AG04450 (cell line): ENCODE measurements around the gene STIM1. TPM values are rescaled to one million over a fixed set of nuclear protein-coding genes. Genes with fewer than 3 reads are reported as not detected.
"Not testable (repeated sequence)": the region's sequence is repeated elsewhere in the genome, so short reads cannot be mapped to it uniquely, and the experiment has no call there.

Source experiments
- CTCF ChIA-PET: fragments of 300-600, 350-600 bp; formaldehyde crosslinking; extraction: SDS; loops from one replicate; lab custom pipeline; 2022; ENCODE audit warnings: antibody characterized with exemption, inconsistent platforms; lab: Charles Lee
- POLR2A ChIA-PET: fragments of 350-600 bp; formaldehyde crosslinking; extraction: SDS; loops from one replicate; lab custom pipeline; 2021; ENCODE audit warnings: antibody characterized with exemption, inconsistent platforms; lab: Yijun Ruan, JAX
- DNase-seq: peaks from one replicate; pipeline ENCODE4 v3.0.0-alpha.2; 2011; ENCODE audit warnings: low read depth, low spot score
- H3K27ac ChIP-seq: one replicate; pipeline ENCODE4 v1.5.1; 2012; ENCODE audit warnings: low read depth, low read length, control low read depth
- H3K27me3 ChIP-seq: one replicate; pipeline ENCODE4 v1.6.0; 2012; ENCODE audit warnings: low read length; ENCODE audit not compliant: control insufficient read depth, insufficient read depth
- H3K4me3 ChIP-seq: 2 replicates; pipeline ENCODE4 v1.5.1; 2011; ENCODE audit warnings: mild to moderate bottlenecking, low read depth, low read length, control low read depth
- H3K9me3 ChIP-seq: 2 replicates; pipeline ENCODE4 v1.5.1; 2012; ENCODE audit warnings: low read length; ENCODE audit not compliant: control insufficient read depth, insufficient read depth
- polyA plus RNA-seq: library from polyadenylated mRNA; depleted of rRNA; stranded (reverse); fragments of >200 nt; gene quantifications from 2 replicates; pipeline ENCODE4 v1.2.3, GENCODE V29; 2011
- TF ChIP-seq, protein P1 (sequence below): IDR thresholded peaks from 2 replicates; pipeline ENCODE4 v1.5.1; 2011; ENCODE audit warnings: low read depth, low read length, control low read depth, inconsistent platforms

The STIM1 gene
- polyA plus RNA-seq, 1 experiment, result 23.4 TPM

DNA sequence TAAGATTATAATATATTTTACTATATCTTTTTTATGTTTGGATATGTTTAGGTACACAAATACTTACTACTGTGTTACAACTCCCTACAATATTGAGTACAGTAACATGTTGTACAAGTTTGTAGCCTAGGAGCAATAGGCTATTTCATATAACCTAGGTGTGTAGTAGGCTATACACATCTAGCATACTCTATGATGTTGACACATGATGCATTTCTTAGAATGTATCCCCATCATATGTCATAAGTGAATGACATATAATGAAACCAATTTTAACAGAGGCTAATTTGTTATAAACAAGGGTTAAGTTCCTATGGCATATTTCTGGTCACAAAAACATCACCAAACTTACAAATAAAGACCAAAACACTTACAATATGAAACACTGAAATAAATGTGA lies 152.7 kb downstream of the STIM1 start:
- H3K4me3 ChIP-seq, result no peak overlapping the region
- POLR2A ChIA-PET, result no interaction called here
- no peak for DNase-seq
- CTCF ChIA-PET, result interaction anchor here (1.3 kb wide), 1 partner anchor 153 kb away, joined by 6 read pairs; the partner anchor contains the start of gene STIM1
- H3K27ac ChIP-seq, result no peak overlapping the region
- H3K9me3 ChIP-seq, result no peaks in the 10 kb centered on the region
- TF ChIP-seq, protein P1, sequence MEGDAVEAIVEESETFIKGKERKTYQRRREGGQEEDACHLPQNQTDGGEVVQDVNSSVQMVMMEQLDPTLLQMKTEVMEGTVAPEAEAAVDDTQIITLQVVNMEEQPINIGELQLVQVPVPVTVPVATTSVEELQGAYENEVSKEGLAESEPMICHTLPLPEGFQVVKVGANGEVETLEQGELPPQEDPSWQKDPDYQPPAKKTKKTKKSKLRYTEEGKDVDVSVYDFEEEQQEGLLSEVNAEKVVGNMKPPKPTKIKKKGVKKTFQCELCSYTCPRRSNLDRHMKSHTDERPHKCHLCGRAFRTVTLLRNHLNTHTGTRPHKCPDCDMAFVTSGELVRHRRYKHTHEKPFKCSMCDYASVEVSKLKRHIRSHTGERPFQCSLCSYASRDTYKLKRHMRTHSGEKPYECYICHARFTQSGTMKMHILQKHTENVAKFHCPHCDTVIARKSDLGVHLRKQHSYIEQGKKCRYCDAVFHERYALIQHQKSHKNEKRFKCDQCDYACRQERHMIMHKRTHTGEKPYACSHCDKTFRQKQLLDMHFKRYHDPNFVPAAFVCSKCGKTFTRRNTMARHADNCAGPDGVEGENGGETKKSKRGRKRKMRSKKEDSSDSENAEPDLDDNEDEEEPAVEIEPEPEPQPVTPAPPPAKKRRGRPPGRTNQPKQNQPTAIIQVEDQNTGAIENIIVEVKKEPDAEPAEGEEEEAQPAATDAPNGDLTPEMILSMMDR, result no peak
- H3K27me3 ChIP-seq, result no peaks in the 10 kb centered on the region

DNA sequence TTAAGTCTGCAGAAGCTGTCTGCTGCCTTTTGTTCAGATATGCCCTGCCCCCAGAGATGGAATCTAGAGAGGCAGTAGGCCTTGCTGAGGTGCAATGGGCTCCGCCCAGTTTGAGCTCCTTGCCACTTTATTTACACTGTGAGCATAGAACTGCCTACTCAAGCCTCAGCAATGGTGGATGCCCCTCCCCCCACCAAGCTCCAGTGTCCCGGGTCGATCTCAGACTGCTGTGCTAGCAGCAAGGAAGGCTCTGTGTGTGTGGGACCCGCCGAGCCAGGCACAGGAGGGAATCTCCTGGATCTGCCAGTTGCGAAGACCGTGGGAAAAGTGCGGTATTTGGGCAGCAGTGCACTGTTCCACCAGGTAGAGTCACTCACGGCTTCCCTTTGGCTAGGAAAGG lies 161.1 kb downstream of the STIM1 start:
- H3K27ac ChIP-seq, H3K9me3 ChIP-seq, DNase-seq, H3K4me3 ChIP-seq, POLR2A ChIA-PET, H3K27me3 ChIP-seq: not testable (repeated sequence)
- CTCF ChIA-PET, result interaction anchor here (0.7 kb wide), 1 partner anchor 49 kb away, joined by 5 read pairs; no protein-coding TSS in a partner anchor

DNA sequence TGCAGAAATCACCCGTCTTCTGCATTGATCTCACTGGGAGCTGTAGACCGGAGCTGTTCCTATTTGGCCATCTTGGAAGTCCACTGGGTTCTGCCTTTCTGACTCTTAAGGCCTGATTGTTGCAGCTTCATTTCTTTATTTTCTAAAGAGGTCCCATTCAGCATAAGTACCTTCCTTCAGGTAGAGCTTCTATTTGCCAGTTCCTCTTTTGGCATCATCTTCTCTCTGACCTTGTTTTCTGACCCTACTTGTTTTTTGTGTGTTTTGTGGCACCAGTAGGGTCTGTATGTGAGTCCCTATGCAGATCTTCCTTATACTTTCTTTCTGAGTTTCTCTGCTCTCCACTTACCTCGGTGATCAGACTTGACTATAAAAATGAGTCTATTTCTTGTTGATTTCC lies 161.7 kb downstream of the STIM1 start:
- no peak for DNase-seq
- H3K4me3 ChIP-seq, result no peak overlapping the region
- H3K9me3 ChIP-seq, result no peaks in the 10 kb centered on the region
- H3K27me3 ChIP-seq, result no peaks in the 10 kb centered on the region
- ChIA-PET POLR2A (no interaction called here), CTCF (no interaction called here)
- TF ChIP-seq, protein P1, result no peak
- H3K27ac ChIP-seq, result no peak overlapping the region

DNA sequence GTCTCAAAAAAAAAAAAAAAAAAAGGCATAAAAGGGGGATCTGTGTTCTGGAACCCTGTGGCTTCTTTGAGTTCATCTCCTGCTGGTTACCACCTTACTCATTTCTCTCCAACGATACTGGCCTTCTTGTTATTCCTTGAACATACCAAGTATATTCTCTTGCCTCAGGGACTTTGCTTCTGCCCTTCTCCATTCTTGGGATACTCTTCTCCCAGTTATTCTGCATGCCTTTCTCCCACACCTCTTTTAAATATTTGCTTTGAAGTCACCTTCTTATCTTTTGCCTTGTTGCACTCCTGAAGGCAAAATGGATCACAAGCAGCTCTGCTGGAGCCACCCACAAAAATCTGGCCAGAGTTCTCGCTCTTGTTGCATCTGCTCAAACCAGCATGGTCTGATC lies 163.2 kb downstream of the STIM1 start:
- Histone ChIP-seq H3K4me3 (no peak overlapping the region), H3K9me3 (no peaks in the 10 kb centered on the region), H3K27me3 (no peaks in the 10 kb centered on the region), H3K27ac (no peak overlapping the region)
- TF ChIP-seq, protein P1, result no peak
- no peak for DNase-seq
- ChIA-PET CTCF (no interaction called here), POLR2A (no interaction called here)

DNA sequence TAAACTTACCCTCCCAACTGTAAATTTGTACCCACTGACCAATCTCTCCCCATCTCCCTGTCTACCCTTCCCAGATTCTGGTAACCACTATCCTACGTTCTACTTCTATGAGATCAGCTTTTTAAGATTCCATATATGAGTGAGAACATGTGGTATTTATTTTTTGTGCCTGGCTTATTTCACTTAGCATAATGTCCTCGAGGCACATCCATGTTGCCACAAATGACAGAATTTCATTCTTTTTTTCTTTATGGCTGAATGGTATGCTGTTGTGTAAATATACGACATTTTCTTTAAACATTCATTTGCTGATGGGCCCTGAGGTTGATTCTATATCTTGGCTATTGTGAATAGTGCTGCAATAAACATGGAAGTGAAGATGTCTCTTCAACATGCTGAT lies 164.4 kb downstream of the STIM1 start:
- H3K9me3 ChIP-seq, result no peaks in the 10 kb centered on the region
- ChIA-PET CTCF (no interaction called here), POLR2A (no interaction called here)
- no peaks in the 10 kb centered on the region for H3K27me3 ChIP-seq
- TF ChIP-seq, protein P1, result no peak
- DNase-seq, result no peak
- H3K27ac ChIP-seq, result no peak overlapping the region
- no peak overlapping the region for H3K4me3 ChIP-seq
